Measurements from ENCODE around the gene MEI4.
"Not testable (repeated sequence)": the region's sequence is repeated elsewhere in the genome, so short reads cannot be mapped to it uniquely, and the experiment has no call there.

Gene MEI4

DNA sequence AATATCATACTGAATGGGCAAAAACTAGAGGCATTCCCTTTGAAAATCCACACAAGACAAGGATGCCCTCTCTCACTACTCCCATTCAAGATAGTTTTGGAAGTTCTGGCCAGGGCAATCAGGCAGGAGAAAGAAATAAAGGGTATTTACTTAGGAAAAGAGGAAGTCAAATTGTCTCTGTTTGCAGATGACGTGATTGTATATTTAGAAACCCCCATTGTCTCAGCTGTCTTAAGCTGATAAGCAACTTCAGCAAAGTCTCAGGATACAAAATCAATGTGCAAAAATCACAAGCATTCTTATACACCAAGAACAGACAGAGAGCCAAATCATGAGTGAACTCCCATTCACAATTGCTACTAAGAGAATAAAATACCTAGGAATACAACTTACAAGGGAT lies 99.3 kb downstream of the MEI4 start:
- DNase-seq (ENCODE audit: low read depth, low spot score); H3K9me3 ChIP-seq (ENCODE audit: control insufficient read depth, insufficient read depth, low read length); H3K4me1 ChIP-seq (ENCODE audit: control insufficient read depth, insufficient read depth, low read length); H3K4me3 ChIP-seq (ENCODE audit: low read length); H3K36me3 ChIP-seq (ENCODE audit: control insufficient read depth, insufficient read depth, low read length); H3K27ac ChIP-seq (ENCODE audit: low read length); H3K27me3 ChIP-seq (ENCODE audit: control insufficient read depth, insufficient read depth, low read length): not testable (repeated sequence)
- WGBS (ENCODE audit: insufficient coverage, insufficient read length): no CpG with 5 or more reads among the region's 1 CpG

DNA sequence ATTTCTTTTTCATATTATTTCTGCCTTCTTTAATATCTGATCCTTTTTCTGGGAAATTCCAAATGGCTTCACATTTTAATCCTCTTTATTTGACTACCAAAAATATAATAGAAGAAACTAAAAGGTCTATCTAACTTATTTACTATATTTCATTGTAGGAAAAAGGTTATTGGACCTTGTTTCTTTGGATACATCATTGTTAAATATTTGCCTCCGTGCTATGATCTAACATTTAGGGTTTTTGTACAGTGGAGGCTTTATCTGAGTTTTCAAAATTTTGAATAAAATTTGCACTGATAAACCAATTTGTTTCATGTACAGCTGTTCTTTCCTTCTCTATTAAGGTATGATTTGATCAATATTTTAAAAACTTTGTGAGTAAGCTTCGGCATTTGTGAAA lies 109.5 kb downstream of the MEI4 start:
- DNase-seq (ENCODE audit: low read depth, low spot score): no peak
- no CpG with 5 or more reads among the region's 2 CpGs for WGBS (ENCODE audit: insufficient coverage, insufficient read length)
- no peaks in the 10 kb centered on the region for H3K9me3 ChIP-seq (ENCODE audit: control insufficient read depth, insufficient read depth, low read length)

DNA sequence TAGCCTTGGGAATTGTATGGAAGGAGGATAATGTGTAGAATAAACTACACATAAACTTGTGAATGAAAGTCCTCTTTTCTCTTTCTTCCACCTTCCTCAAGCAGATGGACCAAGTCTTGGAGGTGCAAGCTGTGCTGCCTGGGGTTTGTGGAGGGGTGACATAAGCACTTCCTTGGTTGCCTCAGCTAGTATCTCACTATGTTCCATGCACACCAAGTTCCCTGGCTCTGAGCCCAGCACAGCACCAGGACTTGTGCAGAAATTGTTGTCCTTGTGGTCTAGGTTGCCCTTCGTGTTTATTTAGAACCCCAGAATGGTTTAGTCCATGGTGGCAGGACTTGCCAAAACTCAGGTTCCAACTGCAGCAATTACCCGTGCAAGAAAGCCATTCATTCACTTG lies 110.3 kb downstream of the MEI4 start:
- Histone ChIP-seq H3K4me3 (ENCODE audit: low read length) (no peak overlapping the region), H3K27ac (ENCODE audit: low read length) (no peak overlapping the region), H3K4me1 (ENCODE audit: control insufficient read depth, insufficient read depth, low read length) (no peaks in the 10 kb centered on the region), H3K36me3 (ENCODE audit: control insufficient read depth, insufficient read depth, low read length) (no peaks in the 10 kb centered on the region), H3K9me3 (ENCODE audit: control insufficient read depth, insufficient read depth, low read length) (no peaks in the 10 kb centered on the region), H3K27me3 (ENCODE audit: control insufficient read depth, insufficient read depth, low read length) (no peaks in the 10 kb centered on the region)
- DNase-seq (ENCODE audit: low read depth, low spot score): no peak
- WGBS (ENCODE audit: insufficient coverage, insufficient read length): no CpG with 5 or more reads among the region's 2 CpGs

More for the DNA sequence above, 109.5 kb downstream of the MEI4 start:
- Histone ChIP-seq H3K27me3 (ENCODE audit: control insufficient read depth, insufficient read depth, low read length) (no peaks in the 10 kb centered on the region), H3K4me3 (ENCODE audit: low read length) (no peak overlapping the region), H3K36me3 (ENCODE audit: control insufficient read depth, insufficient read depth, low read length) (no peaks in the 10 kb centered on the region), H3K4me1 (ENCODE audit: control insufficient read depth, insufficient read depth, low read length) (no peaks in the 10 kb centered on the region), H3K27ac (ENCODE audit: low read length) (no peak overlapping the region)

DNA sequence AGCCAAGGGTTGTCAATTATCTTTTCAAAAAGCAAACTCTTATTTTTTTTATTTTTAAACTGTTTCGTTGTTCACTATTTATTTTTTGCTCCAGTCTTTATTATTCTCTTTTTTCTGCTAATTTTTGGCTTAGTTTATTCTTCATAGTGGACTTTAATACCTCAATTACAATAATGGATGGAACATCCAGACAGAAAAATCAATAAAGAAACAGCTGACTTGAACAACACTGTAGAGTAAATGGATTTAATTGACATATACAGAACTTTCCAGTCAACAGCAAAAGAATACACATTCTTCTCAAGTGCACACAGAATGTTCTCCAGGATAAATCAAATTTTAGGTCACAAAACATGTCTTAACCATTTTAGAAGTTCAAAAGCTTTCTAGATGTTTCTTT lies 111.5 kb downstream of the MEI4 start:
- no CpG with 5 or more reads among the region's 1 CpG for WGBS (ENCODE audit: insufficient coverage, insufficient read length)
- H3K9me3 ChIP-seq (ENCODE audit: control insufficient read depth, insufficient read depth, low read length): no peaks in the 10 kb centered on the region

DNA sequence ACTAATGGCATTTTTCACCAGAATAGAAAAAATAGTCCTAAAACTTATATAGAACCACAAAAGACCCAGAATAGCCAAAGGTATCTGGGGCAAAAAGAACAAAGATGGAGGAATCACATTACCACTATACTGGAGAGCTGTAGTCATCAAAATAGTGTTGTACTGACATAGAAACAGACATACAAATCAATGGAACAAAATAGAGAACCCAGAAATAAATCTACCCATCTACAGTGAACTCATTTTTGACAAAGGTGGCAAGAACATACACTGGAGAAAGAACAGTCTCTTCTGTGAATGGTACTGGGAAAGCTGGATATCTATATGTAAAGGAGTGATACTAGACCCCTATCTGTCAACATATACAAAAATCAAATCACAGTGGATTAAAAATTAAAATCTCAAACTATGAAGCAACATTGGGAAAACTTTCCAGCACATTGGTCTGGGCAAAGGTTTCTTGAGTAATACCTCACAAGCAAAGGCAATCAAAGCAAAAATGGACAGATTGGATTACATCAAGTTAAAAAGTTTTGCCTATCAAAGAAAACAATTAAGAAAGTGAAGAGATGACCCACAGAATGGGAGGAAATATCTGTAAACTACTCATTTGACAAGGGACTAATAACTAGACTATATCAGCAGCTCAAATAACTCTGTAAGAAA lies 120.5 kb downstream of the MEI4 start:
- no peaks in the 10 kb centered on the region for H3K9me3 ChIP-seq (ENCODE audit: control insufficient read depth, insufficient read depth, low read length)
- no peak overlapping the region for H3K27ac ChIP-seq (ENCODE audit: low read length)
- no peak for DNase-seq (ENCODE audit: low read depth, low spot score)

More for the DNA sequence above, 111.5 kb downstream of the MEI4 start:
- DNase-seq (ENCODE audit: low read depth, low spot score): no peak
- no peak overlapping the region for H3K4me3 ChIP-seq (ENCODE audit: low read length)
- no peaks in the 10 kb centered on the region for H3K36me3 ChIP-seq (ENCODE audit: control insufficient read depth, insufficient read depth, low read length)
- no peaks in the 10 kb centered on the region for H3K27me3 ChIP-seq (ENCODE audit: control insufficient read depth, insufficient read depth, low read length)
- H3K27ac ChIP-seq (ENCODE audit: low read length): no peak overlapping the region
- H3K4me1 ChIP-seq (ENCODE audit: control insufficient read depth, insufficient read depth, low read length): no peaks in the 10 kb centered on the region

DNA sequence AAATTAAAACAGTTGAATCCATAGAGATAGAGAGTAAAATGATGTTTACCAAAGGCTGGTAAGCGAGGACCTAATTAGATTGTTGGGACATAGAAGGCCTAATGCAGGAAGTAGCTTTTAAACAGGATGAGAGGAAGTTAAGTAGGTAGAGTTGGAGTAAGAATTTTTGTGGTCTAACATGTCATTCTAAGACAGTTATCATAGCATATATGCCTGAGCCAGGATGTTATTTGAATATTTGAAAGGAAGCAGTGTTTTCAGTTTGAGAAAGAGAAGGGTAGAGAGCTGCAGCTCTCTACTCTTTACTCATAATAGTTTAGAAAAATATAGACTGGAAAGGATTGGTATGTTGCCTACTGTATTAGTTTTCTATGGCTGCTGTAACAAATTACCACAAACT lies 121.6 kb downstream of the MEI4 start:
- H3K4me3 ChIP-seq (ENCODE audit: low read length): no peak overlapping the region
- DNase-seq (ENCODE audit: low read depth, low spot score): no peak
- H3K27me3 ChIP-seq (ENCODE audit: control insufficient read depth, insufficient read depth, low read length): no peaks in the 10 kb centered on the region
- H3K36me3 ChIP-seq (ENCODE audit: control insufficient read depth, insufficient read depth, low read length): no peaks in the 10 kb centered on the region
- H3K4me1 ChIP-seq (ENCODE audit: control insufficient read depth, insufficient read depth, low read length): no peaks in the 10 kb centered on the region
- no CpG with 5 or more reads among the region's 1 CpG for WGBS (ENCODE audit: insufficient coverage, insufficient read length)
- no peaks in the 10 kb centered on the region for H3K9me3 ChIP-seq (ENCODE audit: control insufficient read depth, insufficient read depth, low read length)
- H3K27ac ChIP-seq (ENCODE audit: low read length): no peak overlapping the region

More for the DNA sequence above, 120.5 kb downstream of the MEI4 start:
- no peaks in the 10 kb centered on the region for H3K4me1 ChIP-seq (ENCODE audit: control insufficient read depth, insufficient read depth, low read length)
- H3K36me3 ChIP-seq (ENCODE audit: control insufficient read depth, insufficient read depth, low read length): no peaks in the 10 kb centered on the region
- H3K4me3 ChIP-seq (ENCODE audit: low read length): no peak overlapping the region
- H3K27me3 ChIP-seq (ENCODE audit: control insufficient read depth, insufficient read depth, low read length): no peaks in the 10 kb centered on the region

DNA sequence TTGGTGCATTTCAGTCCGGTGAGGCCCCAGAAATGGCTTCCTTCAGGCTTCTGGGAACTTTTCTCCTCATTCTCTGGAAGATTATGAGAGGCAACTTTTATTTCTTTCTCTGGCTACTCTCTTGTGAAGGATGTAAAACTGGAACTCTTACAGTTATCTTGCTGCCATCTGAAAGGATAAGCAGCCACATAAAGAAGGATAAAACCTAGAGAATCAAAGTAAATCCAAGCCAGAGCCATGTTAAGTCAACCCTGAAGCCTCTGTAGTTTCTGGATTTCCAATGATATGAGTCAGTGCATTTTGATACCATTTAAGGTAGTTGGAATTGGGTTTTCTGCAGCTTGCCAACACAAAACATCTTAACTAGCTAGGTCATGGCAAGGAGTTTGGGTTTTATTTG lies 123.6 kb downstream of the MEI4 start:
- H3K36me3 ChIP-seq (ENCODE audit: control insufficient read depth, insufficient read depth, low read length): no peaks in the 10 kb centered on the region
- H3K4me1 ChIP-seq (ENCODE audit: control insufficient read depth, insufficient read depth, low read length): no peaks in the 10 kb centered on the region
- H3K27me3 ChIP-seq (ENCODE audit: control insufficient read depth, insufficient read depth, low read length): no peaks in the 10 kb centered on the region
- H3K4me3 ChIP-seq (ENCODE audit: low read length): no peak overlapping the region
- WGBS (ENCODE audit: insufficient coverage, insufficient read length): no CpG with 5 or more reads among the region's 1 CpG
- no peaks in the 10 kb centered on the region for H3K9me3 ChIP-seq (ENCODE audit: control insufficient read depth, insufficient read depth, low read length)
- H3K27ac ChIP-seq (ENCODE audit: low read length): no peak overlapping the region
- DNase-seq (ENCODE audit: low read depth, low spot score): no peak

DNA sequence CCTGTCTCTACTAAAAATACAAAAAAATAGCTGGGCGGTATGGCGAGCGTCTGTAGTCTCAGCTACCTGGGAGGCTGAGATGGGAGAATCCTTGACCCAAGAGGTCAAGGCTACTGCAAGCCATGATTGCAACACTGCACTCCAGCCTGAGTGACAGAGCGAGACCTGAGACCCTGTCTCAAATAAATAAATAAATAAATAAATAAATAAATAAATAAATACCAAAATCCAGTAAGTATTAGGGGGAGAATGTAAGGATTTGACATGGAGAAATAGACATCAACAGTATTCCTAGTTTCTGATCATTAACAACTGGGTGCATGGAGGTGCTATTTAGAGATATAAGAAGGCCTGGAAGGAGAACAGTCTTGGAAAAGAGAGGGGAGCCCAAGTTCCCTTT lies 125.7 kb downstream of the MEI4 start:
- Histone ChIP-seq H3K27me3 (ENCODE audit: control insufficient read depth, insufficient read depth, low read length) (no peaks in the 10 kb centered on the region), H3K9me3 (ENCODE audit: control insufficient read depth, insufficient read depth, low read length) (no peaks in the 10 kb centered on the region), H3K4me1 (ENCODE audit: control insufficient read depth, insufficient read depth, low read length) (no peaks in the 10 kb centered on the region), H3K4me3 (ENCODE audit: low read length) (no peak overlapping the region), H3K36me3 (ENCODE audit: control insufficient read depth, insufficient read depth, low read length) (no peaks in the 10 kb centered on the region), H3K27ac (ENCODE audit: low read length) (no peak overlapping the region)
- DNase-seq (ENCODE audit: low read depth, low spot score): no peak
- no CpG with 5 or more reads among the region's 4 CpGs for WGBS (ENCODE audit: insufficient coverage, insufficient read length)

DNA sequence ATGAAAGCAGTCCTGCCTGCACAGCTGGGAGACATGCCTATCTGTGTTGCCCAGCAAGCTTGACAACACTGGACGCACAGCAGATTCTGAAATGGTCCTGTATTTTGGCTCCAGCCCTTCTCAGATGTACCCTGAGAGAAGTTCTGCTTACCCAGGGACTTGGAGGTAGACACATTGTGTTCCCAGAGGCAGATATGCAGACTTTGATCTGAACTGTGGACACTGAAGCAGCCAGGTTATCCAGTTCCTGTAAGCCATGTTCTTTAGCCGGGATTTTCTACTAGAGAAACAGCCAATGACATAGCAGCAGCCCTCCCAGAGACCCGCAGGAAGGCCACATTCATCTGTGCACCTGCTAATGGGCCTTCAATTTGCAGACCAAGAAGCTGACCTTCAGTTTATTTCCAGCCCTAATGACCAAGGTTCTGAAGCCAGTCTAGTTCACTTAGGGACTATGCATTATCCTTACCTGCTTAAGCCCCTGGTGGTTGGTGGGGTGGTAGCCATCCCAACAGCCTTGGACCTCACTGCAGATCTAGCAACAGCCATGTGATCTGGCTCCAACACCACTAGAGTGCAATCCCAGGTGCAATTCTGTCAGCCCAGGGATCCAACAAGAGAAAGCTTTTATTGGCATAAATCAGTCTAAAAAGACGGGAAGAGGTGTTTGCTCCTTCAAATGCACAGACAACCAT lies 134.2 kb downstream of the MEI4 start:
- no peak for DNase-seq (ENCODE audit: low read depth, low spot score)
- no peaks in the 10 kb centered on the region for H3K36me3 ChIP-seq (ENCODE audit: control insufficient read depth, insufficient read depth, low read length)
- no peak overlapping the region for H3K27ac ChIP-seq (ENCODE audit: low read length)
- H3K4me3 ChIP-seq (ENCODE audit: low read length): no peak overlapping the region
- no peaks in the 10 kb centered on the region for H3K4me1 ChIP-seq (ENCODE audit: control insufficient read depth, insufficient read depth, low read length)
- H3K27me3 ChIP-seq (ENCODE audit: control insufficient read depth, insufficient read depth, low read length): no peaks in the 10 kb centered on the region
- no peaks in the 10 kb centered on the region for H3K9me3 ChIP-seq (ENCODE audit: control insufficient read depth, insufficient read depth, low read length)
- WGBS (ENCODE audit: insufficient coverage, insufficient read length): no CpG with 5 or more reads among the region's 4 CpGs

DNA sequence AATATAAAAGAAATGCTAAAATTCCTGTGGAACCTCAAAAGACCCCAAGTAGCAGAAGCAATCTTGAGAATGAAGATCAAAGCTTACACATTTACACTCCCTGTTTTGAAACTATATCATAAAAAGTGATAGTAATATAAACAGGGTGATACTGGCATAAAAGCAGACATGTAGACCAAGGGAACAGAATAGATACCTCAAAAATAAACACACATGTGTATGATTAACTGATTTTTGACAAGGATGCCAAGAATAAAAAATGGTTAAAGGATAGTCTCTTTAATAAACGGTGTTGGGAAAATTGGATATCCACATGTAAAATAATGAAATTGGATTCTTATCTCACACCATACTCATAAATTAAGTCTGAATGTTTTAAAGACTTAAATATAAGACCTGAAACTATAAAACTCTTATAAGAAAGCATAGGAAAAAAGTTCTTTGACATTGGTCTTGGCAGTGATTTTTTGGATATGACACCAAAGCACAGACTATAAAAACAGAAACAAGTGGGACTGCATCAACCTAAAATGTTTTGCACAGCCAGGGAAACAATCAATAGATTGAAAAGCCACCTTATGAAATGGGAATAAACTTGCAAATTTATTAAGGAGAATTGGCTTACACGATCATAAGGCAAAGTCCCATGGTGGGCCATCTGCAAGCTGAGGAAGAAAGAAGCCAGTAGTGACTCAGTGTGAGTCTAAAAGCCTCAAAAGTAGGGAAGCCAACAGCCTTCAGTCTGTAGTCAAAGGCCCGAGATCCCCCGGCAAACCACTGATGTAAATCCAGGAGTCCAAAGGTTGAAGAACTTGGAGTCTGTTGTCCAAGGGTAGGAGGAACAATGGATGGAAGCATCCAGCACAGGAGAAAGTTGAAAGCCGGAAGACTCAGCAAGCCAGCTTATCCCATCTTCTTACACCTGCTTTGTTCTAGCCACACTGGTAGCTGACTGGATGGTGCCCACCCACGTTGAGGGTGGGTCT lies 144.3 kb downstream of the MEI4 start:
- WGBS (ENCODE audit: insufficient coverage, insufficient read length): no CpG with 5 or more reads among the region's 6 CpGs
- H3K27me3 ChIP-seq (ENCODE audit: control insufficient read depth, insufficient read depth, low read length): no peaks in the 10 kb centered on the region
- no peaks in the 10 kb centered on the region for H3K36me3 ChIP-seq (ENCODE audit: control insufficient read depth, insufficient read depth, low read length)
- H3K9me3 ChIP-seq (ENCODE audit: control insufficient read depth, insufficient read depth, low read length): no peaks in the 10 kb centered on the region
- no peak overlapping the region for H3K4me3 ChIP-seq (ENCODE audit: low read length)
- DNase-seq (ENCODE audit: low read depth, low spot score): no peak
- no peak overlapping the region for H3K27ac ChIP-seq (ENCODE audit: low read length)
- H3K4me1 ChIP-seq (ENCODE audit: control insufficient read depth, insufficient read depth, low read length): no peaks in the 10 kb centered on the region

Measured in iPS DF 6.9 (cell line).